DMS153 treated with DMSO at 0.1 percent for 48 hours (cell line): ENCODE data around the gene RGS3.

Source experiments
- DNase-seq: peaks from one replicate; lab custom pipeline; 2025; ENCODE audit not compliant: unreplicated experiment; lab: John Stamatoyannopoulos, UW

RGS3 gene

DNA sequence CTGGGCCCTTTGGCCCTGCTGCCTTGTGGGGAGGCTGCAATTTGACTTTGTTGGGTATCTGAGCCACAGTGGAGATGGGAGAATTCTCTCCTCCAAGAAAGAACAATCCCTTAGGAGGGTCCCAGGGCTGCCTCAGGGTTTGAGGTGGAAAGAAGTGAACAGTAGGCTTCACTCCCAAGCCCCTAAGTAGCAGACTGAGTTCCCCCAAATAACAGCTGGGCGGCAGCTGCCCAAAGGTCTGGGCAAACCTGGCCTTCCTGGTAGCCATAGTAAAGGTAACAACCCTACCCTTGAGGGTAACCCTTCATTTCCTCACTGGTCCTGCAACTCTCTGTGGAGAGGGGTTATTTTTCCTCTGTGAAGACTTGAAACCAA lies 746 bp downstream of the RGS3 start:
- DNase-seq: no peak

DNA sequence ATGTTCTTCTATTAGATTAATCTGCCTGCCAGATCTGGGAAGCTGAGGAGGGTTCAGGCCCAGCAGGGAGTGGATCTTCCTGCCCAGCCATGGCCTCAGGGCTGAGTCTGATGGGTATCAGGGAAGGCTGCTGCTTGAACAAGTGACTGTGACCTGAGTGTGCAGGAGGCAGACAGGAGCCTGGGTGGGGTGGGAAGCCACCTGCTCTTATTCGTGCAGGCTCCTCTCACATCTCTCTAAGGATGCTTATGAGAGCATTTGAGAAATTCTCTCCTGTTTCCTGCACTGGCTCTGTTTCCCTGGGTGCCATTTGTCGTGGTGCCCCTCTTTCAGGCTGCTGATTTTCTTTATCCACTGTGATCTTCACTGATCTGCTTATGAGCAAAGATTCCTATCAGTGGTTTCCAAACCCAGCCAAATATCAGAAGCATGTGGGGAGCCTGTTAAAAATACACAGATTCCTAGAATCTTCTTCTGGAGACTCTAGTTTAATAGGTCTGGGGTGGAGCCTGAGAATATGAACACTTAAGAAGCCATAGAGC lies 2.1 kb downstream of the RGS3 start:
- DNase-seq: no peak

DNA sequence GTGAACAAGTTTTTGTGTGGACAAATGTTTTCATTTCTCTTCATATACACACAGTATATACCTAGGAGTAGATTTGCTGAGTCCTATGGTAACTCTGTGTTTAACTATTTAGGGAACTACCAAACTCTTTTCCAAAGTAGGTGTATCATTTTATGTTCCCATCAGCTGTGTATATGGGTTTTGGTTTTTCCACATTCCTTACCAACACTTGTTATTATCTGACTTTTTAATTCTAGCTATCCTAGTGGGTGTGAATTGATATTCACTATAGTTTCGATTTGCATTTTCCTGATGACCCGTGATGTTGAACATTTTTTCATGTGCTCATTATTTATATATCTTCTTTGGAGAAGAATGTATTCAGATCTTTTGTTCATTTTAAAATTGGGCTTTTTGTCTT lies 3.7 kb downstream of the RGS3 start:
- DNase-seq: no peak

DNA sequence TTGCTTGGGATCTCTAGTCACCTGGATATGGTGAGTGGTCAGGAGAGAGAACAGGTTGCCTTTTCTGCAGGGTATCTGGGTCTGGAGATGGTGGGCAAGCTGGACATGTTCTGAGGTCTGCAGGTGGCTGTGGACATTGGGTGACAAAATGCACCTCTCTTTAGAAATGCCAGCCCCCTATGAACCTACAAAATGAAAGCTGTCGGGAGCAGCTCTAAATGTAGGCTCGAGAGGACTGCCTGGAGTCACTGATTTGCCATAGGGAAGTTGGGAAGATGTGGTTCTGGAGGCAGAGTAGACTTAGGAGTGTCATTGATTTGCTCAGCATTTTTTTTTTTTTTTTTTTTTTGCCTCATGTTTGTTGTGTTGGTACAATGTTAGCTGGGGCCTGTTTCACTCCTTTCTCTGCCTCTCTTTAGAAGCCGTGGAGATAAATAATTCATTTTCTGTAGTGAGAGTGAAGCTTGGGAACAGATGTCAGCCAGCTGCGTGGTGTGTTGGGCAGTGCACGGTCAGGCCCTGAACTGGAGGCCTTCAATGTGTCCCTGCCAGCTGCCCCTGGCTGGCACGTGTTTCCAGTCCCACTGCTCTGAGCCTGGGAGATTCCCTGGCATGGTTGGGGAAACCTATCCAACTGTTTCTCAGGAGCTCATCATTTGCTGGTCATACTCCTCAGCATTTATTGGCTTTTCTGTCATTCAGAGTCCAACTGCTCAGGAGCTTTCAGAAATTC lies 5.4 kb downstream of the RGS3 start:
- DNase-seq: no peak

DNA sequence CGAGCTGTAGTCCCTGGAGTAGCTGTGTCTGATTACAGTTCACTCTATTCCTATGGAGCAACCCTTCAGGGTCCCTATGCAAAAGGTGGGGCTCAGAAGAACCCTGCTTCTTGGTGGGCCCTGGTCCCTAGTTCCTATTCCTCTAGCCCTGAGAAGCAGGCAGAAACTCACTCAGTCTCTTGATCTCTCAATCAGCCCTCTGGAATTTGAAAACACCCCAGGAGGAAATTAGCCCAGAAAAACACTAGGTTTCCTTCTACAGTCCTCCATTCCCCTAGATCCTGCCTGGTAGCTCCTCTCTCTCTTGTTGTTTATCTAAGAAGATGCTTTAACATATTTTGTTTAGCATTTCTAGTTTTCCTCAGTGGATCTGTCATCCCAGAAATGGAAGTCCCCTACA lies 7.6 kb downstream of the RGS3 start:
- no peak for DNase-seq

DNA sequence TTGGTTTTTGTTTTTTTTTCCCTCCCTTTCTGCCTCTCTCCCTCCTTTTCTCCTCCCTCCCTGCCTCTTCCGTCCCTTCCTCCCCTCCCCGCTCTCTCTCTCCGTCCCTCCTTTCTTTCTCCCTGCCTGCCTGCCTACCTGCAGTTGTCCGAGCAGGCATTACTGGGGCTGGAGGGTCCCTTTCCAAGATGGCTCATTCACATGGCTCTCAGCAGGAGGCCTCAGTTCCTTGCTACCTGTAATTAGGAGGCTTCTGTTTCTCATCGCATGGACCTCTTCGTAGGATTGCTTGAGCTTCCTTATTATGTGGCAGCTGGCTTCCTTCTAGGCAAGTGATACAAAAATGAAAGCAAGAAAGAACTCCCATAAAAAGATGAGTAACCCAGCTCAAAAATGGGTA lies 8.0 kb downstream of the RGS3 start:
- DNase-seq: no peak

DNA sequence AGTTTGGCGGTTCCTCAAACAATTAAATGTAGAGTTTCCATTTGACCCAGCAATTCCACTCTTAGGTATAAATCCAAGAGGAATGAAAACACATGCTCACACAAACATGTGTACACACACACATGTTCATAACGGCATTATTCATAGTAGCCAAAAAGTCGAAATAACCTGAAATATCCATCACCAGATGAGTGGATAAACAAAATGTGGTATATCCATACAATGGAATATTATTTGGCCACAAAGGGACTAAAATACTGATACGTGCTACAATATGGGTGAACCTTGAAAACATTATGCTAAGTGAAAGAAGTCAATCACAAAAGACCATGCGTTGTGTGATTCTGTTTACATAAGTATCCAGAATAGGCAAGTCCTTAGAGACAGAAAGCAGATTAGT lies 8.7 kb downstream of the RGS3 start:
- no peak for DNase-seq

DNA sequence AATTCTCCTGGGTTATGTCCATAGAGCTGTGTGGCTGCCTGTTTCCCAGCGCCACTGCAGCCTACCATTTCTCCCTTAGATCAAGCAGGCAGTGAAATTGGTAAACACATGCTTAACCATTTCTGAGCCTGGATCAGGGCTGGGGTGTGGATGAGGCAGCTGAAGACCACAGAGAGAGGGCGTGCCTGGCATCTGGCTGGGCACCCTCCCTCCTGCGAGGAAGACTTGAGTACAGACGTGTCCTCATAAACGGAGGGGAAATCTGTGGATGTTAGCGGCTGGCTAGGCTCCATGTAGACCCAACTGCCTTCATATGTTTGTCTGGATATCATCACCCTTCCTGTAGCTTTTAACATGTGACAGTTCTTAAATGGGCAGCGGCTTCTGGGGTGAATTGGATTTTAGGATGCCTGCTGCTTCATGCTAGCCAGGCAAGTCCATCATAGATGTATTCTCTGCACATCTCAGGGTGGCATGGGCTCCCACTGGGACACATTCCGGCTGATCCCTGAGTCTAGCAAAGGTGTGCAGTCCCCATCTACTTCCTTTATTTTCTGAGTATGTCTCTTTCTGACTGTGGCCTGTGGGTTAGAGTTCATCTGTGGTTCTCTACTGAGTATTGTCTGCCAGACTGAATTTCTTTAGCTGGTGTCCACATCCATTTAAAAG lies 11.0 kb downstream of the RGS3 start:
- DNase-seq: no peak

DNA sequence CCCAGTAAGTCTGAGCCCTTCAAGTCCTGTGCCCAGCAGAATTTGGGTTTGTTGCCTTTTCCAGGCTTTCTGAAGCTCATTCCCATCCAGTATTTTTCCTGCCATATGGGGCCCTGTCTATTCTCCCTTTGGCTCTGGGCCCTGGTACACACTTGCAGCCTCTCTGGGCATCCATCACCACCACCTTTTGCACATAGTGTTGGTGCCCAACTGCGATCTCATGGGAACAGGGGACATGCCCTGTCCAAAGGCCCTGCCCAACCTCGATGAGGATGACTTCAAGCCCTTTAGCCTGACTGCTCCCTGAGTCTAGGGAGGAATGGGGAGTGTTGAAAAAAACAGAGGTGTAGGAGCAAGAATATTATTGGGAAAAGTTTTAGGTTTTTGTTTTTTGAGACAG lies 11.5 kb downstream of the RGS3 start:
- no peak for DNase-seq

DNA sequence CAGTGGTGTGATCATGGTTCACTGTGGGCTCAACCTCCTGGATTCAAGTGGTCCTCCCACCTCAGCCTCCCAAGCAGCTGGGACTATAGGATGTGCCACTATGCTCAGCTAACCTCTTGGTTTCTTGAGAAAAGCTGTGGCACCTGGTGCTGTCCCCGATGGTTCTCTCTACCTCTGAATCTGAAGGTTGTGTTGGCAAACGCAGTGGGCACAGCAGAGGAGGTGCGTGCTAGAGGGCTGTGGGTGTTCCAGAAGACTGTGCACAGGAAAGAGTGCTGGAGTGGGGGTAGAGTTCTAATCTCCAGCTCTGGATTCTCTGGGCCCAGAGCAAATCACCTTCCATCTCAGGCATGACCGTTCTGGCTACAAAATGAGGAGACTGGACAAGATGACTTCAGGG lies 12.5 kb downstream of the RGS3 start:
- DNase-seq: no peak

DNA sequence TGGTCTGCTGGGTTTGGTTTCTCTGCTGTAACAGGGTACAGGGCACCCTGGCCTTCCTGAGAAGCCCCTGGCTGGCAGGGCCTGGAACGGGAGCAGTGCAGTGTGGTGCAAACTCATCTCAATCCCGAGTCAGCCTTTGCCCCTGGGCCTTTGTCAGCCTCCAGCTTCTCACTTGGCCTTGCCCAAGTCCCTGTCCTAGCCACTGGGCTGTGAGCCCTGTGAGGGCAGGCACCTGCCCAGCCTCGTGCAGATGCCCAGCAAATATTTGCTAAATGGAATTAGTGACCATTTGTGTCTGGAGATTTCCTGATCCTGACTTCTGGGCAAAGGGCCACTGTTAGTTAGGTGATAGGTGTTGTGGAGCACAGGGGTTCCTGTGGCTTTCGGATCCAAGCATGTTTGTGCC lies 13.0 kb downstream of the RGS3 start:
- DNase-seq: no peak

DNA sequence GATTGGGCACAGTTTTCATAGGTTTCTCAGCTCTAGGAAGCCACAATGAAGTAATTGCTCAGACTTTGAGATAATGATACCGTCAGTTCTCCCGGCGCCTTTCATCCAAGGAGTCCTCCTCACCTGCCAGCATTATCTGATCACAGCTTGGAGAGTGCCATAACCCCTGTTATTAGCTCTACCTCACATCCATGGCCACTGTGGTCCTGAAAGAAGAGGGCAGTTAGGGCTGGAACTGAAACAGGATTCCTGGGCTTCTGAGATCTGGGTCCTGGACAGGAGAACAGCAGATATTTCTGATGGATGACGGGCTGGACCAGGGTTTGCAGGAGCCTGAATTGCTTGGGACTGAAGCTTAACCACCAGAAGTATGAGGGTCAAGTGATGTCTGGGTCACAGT lies 13.5 kb downstream of the RGS3 start:
- DNase-seq: no peak

DNA sequence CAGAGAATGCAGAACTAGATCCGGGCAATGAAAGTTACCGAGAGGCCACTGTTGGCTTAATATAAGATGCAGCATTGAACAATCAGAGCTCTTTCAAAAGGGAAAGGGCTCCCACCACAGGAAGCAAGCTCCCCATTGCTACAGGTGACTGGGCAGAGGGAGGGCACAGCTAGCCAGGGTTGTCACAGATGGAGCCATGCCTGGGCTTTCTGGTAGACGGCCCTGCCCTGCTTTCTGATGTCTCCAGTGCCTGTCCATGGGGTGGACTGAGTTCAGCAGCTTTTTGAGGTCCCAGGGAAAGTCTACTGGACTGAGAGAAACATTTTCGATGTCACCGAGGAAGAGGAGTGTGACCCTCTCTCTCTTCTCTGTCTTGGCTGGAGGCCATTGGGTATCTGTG lies 14.1 kb downstream of the RGS3 start:
- DNase-seq: no peak

DNA sequence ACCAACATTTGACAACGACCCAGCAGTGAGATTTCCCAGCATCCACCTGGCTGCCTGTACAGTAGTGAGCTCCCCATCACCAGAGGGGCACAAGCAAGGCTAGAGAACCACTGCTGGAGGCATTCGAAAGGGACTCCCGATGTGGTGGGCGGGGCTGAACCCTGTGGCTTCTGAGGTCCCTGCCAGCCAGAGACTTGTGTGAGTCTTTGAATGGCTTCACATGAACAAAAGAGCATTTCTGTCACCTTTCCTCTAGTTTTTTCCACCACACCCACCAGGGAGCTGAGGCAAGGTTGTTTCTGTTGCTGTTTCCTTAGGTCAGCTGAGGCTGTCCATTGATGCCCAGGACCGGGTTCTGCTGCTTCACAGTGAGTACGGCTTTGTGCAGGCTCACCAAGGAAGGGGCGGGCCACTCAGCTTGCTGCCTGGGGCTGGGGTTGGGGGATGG lies 15.7 kb downstream of the RGS3 start:
- no peak for DNase-seq

DNA sequence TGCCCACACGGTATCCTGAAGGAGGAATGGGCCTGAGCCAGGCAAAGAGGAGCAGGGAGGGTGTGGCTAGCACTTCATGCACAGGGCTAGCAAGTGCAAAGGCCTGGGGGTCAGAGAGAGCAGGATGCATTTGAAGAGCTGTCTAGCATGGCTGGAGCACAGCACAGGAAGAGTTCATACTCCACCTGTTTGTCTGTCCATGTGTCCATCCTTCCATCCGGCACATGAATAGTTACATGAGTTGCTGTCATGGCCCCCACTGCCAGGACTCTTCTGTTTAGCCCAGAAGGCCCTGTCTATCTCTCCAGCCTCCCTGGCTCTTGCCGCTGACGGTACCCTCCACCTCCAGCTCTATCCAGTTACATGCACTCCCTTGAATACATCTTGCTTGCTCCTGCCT lies 17.1 kb downstream of the RGS3 start:
- no peak for DNase-seq

DNA sequence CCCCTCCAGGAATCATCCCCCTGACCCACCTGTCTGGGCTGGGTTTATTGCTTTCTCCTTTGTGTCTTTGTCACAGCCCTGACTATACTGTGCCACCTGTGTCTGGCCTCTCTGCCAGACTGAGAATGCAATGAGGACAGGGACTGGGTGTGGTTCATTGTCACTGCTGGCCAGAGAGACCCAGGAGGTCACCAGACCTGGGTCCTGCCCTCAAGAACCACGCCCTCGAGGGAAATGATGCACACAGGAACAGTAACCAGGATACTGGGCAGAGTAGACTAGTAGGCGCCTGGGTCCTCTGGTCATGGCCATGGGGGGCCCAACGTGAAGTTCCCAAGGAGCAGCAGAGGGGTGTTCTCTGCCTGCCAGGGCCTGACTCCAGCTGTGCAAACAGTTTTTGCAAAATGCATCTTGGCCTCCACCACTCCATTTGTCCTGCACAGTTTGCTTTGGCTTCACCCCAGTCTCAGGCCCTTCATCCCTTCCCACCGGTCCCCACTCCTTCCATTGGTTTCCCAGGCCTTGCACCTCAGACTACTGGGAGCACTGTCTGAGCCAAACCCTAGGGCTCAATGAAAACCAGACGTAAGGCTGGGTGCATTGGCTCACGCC lies 17.8 kb downstream of the RGS3 start:
- DNase-seq: no peak

DNA sequence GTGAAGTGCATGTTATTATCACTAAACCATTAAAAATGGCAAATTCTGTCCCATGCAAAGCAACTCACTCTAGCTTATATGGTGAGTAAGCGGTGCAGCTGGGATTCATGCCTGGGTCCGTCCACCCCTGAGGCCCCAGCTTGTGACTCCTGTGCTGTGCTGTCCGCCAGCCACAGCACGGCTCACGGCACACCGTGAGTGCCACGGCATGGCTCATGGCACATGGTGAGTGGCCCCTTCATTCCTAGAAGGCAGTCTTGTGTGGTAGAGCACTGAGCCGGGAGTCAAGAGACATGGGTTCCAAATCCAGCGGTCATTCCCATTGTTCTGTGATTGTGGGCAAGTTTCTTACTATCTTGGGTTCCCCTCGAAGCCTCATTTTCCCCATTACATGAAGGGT lies 18.8 kb downstream of the RGS3 start:
- no peak for DNase-seq

DNA sequence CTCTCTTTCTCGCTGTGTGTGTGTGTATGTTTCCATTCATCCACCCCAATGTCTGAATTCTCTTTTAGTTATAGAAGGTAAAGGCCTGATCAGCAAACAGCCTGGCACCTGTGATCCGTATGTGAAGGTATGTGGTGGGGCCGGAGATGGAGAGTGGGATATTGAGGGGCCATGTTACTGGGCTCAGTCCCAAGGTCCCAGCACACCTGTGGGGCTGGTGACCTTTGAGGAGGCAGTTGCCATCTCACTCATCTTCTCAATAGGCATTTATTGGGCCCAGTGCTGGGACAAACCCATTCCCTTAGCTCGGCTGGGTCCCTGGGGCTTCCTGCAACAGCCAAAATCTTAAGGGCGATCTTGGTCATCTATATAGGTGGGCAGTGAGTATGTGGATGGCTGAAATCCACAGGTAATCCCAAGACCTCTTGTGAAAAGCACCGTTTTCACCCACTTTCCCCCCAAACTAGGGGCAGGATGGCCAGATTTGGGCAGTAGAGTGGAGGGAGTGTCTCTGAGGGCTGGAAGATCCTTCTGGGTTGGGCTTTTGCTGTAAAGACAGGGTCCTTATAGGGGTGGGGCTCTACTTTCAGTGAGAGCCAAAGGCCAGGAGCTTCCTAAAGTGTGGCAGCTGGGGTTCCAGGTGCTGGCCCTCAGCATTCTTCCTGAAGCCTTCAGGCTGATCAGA lies 19.6 kb downstream of the RGS3 start:
- DNase-seq: no peak

DNA sequence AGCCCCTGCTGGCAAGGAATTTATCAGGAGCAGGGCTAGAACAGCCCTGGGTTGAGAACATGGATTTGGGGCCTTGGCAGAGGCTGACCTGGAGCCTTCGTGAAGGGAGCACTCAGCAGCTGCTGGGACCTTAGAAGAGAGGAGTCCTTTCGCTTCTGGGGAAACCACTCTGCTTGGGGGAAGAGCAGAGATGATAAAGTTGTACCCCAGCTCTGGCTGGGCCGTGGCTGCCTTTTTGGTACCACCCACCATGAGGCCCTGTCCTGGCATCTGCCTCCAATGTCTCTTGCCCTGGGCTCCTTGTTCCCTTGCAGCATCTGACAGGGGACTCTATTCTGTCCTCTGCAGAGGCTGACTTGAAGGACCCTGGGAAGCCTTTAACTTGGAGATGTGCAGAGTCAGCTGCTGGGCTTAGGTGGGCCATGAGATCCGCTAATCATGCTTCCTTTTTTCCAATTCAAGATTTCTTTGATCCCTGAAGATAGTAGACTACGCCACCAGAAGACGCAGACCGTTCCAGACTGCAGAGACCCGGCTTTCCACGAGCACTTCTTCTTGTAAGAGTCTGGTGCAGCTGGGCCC lies 20.2 kb downstream of the RGS3 start:
- no peak for DNase-seq

DNA sequence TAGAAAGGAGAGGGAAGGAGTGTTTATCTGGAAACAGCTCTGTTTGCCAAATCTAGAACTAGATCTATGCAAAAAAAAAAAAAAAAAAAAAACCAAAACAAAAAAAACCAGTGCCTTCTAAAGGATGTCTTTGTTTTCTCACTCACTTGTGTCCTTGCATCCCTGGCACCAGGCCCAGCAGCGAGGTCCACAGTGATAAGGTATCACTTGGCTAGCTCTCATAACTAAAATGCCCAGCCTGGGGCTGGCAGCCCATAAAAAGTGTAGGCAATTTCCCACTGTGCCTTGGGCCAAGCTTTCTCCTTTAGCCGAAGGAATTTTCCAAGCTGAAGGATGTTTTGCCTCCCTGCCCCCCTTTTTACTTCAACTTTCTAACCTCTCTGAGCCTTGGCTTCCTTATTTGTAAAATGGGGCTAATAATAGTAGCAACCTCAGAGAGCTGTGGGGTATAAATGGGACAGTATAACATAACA lies 20.8 kb downstream of the RGS3 start:
- peak; percentile 36 for DNase-seq

DNA sequence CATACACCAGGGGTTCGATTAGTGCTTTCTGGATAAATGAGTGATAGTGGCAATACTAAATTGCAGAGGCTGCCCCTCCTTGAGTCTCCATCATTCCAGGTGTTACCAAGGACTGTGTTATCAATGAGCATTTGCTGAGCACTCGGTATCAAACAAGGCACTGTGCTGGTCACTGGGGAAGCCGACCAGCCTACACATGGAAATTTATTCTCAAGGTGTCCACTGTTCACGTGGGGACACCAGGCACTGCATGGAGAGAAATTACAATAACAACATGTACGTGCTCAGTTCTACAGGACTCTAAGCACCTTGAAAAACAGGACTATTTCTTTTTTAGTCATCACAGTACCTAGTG lies 22.2 kb downstream of the RGS3 start:
- DNase-seq: no peak
